ENCODE data around the gene DOC2B. TPM values are rescaled to one million over a fixed set of nuclear protein-coding genes. Genes with fewer than 3 reads are reported as not detected.

DOC2B gene
- total and polyA plus RNA-seq, 2 of the 8 experiments (the other 6 are each of a cell fraction or from before 2014, with no cell fraction given): 1.3 to 3.3 TPM

DNA sequence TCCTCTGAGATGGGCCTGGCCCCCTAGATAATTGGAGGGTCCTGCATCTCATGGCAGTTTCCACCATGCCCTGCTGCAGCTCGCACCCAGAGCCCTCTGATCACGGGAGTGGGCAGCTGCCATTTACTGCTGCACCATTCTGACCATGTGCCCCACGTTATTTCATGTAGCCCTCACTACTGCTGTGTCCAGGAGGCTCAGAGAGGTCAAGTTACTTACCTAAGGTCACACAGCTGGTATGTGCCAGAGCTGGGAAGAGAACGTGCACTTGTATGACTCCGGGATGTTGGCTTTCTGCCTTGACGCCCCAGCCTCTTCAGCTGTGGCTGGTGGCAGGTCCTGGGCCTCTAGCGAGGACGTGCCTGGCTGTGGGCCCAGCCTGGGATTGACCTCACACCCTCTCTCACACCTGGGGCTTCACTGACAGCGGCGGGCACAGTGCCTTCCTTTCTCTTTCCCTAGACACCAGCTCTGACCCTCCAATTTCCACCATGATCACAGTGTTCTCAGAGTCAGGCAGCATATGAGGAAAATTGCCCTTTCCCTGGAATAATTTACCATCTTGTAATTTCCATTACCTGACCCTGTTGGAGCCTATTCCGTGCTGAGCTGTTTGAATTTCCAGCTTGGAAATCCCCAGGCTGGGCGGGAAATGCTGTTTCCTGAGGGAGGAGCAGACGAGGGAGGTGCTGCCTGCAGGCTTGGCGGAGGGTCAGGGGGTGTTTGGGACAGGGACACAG lies 18.5 kb upstream of the DOC2B start:
- H3K23me2 ChIP-seq (ENCODE audit: low read depth, low read length): no peaks in the 10 kb centered on the region
- WGBS, 2 experiments (ENCODE audit: extremely low coverage in 1 of 2, insufficient coverage in 1 of 2, insufficient read length in 1 of 2, insufficient replicate concordance in 2 of 2, low coverage in 1 of 2, low lambda C conversion rate in 2 of 2, missing lambda C conversion rate in 1 of 2): 69% methylated on average over 12 of the region's 14 CpGs; no CpG with 5 or more reads in 1 of the 2 experiments
- no peaks in the 10 kb centered on the region for H3K36me3 ChIP-seq (ENCODE audit: control insufficient read depth in 2 of 4, insufficient read depth in 4 of 4, low read length in 3 of 4)

More for the DNA sequence above, 18.5 kb upstream of the DOC2B start:
- Histone ChIP-seq H2AFZ (ENCODE audit: low read length) (no peak overlapping the region), H3K56ac (replicated peaks; ENCODE audit: insufficient read length, low read depth, low read length) (no peak overlapping the region), H2BK20ac (ENCODE audit: low read length) (0 out of 2 replicates have a peak overlapping the region, but pooled peaks have one; percentile 40), H2BK120ac (replicated peaks; ENCODE audit: low read depth, low read length) (no peak overlapping the region), H2BK15ac (ENCODE audit: low read length) (no peak overlapping the region), H4K5ac (ENCODE audit: insufficient read length, low read depth, low read length) (no peak overlapping the region), H2BK5ac (ENCODE audit: low read depth, low read length) (no peak overlapping the region), H3K14ac (ENCODE audit: insufficient read length) (no peak overlapping the region), H3K4me2 (ENCODE audit: insufficient read depth in 1 of 2, low read depth in 2 of 2, low read length in 2 of 2) (no peak overlapping the region), H4K91ac (replicated peaks; ENCODE audit: insufficient read length, low read length) (peak overlapping the region; percentile 39), H3K23ac (ENCODE audit: insufficient read length) (no peak overlapping the region), H4K8ac (ENCODE audit: extremely low read depth, insufficient read depth, low read length) (no peak overlapping the region), H3K79me1 (ENCODE audit: low read depth, low read length) (no peaks in the 10 kb centered on the region; the same call in 1 of the 2 replicates), H2AK5ac (ENCODE audit: low read depth, low read length) (no peak overlapping the region), H3K27me3 (replicated peaks in 1 of 4; ENCODE audit: control insufficient read depth in 3 of 4, extremely low read depth in 1 of 4, insufficient read depth in 3 of 4, low read length in 3 of 4) (no peaks in the 10 kb centered on the region; a peak in 1 of 7 replicates), H3K9ac (replicated peaks in 1 of 4; ENCODE audit: extremely low read depth in 1 of 4, low read depth in 3 of 4, low read length in 3 of 4) (no peak overlapping the region), H3K4me3 (ENCODE audit: extremely low read depth in 1 of 4, insufficient read depth in 2 of 4, low read depth in 3 of 4, low read length in 4 of 4) (no peak overlapping the region), H3K4me1 (replicated peaks in 1 of 4; ENCODE audit: control insufficient read depth in 3 of 4, insufficient read depth in 4 of 4, low read length in 3 of 4) (peaks cover 0 to 16% (median 4%) of the 10 kb centered on the region in 4 experiments; a peak in 5 of 7 replicates), H3K9me3 (ENCODE audit: insufficient read depth in 2 of 2, low read depth in 1 of 2, low read length in 1 of 2) (no peaks in the 10 kb centered on the region), H3K18ac (ENCODE audit: extremely low read depth, low read length) (no peak overlapping the region), H3K4ac (replicated peaks; ENCODE audit: insufficient read length, low read depth, low read length) (no peak overlapping the region), H3K79me2 (ENCODE audit: control insufficient read depth in 1 of 2, insufficient read depth in 2 of 2, low read length in 2 of 2) (no peaks in the 10 kb centered on the region), H2BK12ac (ENCODE audit: low read depth, low read length) (no peak overlapping the region), H4K20me1 (replicated peaks in 1 of 2; ENCODE audit: control insufficient read depth in 1 of 2, insufficient read depth in 2 of 2, low read length in 2 of 2) (no peaks in the 10 kb centered on the region), H3K27ac (ENCODE audit: low read depth, low read length) (no peak overlapping the region)
- TF ChIP-seq KDM1A (IDR thresholded peaks at IDR 0.05; ENCODE audit: borderline replicate concordance, low read length) (peak; percentile 76), E2F6 (IDR thresholded peaks at IDR 0.05) (peak; percentile 75), CREB1 (IDR thresholded peaks at IDR 0.05) (no peak)
- ChIA-PET CTCF (ENCODE audit: partially characterized antibody) (interaction anchor here (0.6 to 2.3 kb wide), 9 partner anchors 17 to 500 kb away, joined by 3 to 8 read pairs (median 5); no protein-coding TSS in a partner anchor), POLR2A (ENCODE audit: partially characterized antibody) (interaction anchor here (0.7 to 1.9 kb wide), 2 partner anchors 17 to 19 kb away, joined by 3 to 6 read pairs; partner anchors contain the start of gene DOC2B)
- FAIRE-seq (no peak), DNase-seq (ENCODE audit: low read depth in 1 of 2, low spot score in 2 of 2) (peak in 1 of 2 experiments; percentile 42)

Data from H1 (cell line).